ENCODE results near the gene SIRT7.

The SIRT7 gene

DNA sequence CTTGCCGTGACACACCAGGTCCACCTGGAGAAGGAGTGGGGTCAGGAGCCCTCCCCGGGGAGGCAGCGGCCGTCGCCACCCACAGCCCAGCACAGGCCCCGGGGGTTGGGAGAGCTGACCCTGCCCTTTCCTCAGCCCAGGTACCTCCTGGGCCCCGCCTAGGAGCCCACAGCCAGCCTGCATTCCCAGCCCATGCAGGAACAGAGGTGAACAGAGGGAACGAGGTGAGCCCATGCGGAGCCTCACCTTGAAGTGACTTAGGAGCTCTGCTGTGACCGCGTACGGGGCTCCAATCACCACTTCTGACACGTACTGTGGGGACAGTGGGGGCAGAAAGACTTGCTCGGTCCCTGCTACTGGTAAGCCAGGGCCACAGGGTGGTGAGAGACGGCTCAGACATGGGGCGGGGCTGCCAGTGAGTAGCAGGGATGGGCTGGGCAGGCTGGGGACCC, 12.5 kb downstream of the SIRT7 start:
- DNase-seq (ENCODE audit: low spot score): no peak

DNA sequence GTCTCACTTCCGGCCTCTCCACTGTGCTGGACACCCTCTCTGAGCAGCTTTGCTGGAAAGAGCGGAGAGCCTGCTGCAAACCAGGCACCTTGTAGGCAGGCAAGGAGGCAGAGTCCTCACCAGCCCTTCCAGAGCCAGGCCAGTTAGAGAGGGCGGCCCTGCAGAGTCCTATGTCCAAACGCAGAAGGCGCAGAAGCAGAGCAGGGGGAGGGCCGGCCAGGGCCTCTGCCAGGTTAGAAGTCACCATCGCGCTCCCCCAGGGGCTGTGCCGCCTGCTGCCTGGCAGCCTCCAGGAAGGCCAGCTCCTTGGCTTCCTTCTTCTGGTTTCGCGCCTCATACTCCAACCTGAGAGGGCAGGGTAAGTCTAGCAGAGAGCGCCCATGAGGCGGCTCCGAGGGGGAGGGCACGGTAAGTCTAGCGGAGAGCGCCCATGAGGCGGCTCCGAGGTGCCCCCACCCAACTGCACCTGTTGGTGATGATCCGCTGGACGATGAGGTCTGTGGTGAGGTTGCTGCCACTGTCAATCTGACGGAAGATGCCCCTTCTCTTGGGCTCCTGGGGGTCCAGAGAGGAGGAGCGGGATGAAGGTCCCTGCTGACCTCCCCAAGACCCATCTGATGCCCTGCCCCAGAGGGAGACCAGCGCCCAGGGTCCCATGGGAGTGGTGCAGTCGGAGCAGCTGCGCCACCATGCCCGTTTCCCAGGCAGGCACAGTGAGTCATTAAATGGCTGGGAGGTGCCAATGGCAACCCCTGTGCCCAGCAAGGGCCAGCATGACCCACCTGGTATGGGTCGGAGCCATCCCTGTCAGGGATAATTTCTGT, 13.2 kb downstream of the SIRT7 start:
- no peak for DNase-seq (ENCODE audit: low spot score)

DNA sequence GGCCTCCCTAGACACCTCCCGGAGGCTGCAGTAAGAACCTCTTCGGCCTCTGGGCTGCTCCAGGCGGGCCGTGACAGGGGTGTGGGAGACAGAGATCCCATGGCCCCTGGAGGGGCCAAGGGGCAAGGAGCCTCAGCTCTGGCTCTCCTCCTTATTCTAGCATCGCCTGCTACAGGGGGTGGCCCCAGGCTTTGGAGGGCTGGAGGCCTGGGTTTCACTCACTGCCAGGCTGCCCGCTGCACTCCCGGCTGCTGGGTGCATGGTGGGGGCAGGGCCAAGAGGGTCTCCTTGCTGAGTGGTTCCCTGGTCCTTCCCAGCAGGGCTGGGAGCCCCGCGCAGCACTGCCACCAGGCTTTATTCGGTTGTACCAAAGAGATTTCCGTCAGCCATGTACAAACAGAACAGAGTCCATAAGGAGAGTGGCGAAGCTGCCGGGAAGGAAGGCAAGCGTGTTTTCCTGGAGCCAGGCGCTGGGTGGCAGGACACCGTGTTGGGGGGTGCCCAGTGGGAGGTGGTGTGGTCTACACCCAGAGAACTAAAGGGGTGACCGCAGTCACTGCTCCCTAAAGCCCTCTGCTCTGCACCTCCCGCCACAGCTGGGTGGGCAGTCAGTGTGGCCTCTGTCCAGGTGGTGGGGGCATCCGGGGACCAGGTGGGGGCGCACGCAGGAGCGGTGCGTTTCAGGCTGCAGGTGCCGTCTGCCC, 13.9 kb downstream of the SIRT7 start:
- DNase-seq (ENCODE audit: low spot score): no peak

DNA sequence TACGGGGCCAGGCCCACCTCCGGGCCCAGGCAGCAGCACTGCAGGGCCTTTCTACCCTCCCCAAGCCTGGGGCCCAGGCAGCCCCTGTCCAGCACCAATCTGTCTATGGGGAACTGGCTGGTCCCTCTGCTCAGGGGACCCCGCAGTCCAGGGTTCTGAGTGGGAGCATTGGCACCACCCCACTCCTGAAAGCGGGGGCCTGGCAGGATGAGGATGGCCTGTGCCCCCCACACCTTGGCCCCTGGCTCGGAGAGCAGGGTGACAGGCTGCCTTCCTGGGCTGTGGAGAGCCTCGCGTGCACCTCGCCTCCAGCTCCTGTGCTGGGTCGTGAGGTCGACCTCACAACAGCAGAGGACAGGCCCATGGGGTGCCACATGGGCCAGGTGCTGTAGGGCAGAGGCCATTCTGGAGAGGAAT, 14.6 kb downstream of the SIRT7 start:
- no peak for DNase-seq (ENCODE audit: low spot score)

DNA sequence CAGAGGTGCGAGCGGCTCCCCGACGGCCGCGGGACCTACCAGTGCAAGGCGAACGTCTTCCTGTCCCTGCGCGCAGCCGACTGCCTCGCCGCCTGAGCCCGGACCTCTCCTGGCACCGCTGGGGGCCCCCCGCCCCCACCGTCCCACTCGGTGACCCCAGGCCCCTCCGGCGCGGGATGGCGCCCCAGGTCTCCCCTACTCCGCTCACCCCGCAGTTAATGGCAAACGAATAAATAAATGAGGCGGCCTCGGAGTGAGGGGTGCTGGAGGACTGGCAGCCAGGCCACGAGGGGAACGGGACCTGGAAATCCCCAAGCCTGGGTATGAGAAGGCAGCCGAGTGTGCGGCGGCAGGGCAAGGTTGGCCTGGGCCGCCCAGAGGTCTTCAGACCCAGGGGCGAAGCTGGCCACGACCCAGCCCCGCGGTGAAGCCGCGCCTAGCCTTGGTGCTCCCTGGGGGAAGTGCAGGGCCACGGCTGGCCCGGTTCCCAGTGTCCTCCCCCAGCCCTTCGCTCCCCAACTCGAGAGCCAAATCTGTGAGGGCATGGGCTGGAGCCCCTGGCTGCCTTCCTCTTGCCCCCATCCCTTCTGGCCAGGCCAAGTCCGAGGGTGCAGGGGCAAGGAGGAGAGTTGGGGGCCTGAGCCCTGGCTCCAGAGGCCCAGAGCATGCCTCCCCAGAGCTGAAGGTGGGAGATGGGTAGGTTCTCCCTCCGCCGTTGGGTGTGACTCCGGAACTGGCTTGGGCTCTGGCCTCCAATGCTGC, 15.1 kb downstream of the SIRT7 start:
- no peak for DNase-seq (ENCODE audit: low spot score)

DNA sequence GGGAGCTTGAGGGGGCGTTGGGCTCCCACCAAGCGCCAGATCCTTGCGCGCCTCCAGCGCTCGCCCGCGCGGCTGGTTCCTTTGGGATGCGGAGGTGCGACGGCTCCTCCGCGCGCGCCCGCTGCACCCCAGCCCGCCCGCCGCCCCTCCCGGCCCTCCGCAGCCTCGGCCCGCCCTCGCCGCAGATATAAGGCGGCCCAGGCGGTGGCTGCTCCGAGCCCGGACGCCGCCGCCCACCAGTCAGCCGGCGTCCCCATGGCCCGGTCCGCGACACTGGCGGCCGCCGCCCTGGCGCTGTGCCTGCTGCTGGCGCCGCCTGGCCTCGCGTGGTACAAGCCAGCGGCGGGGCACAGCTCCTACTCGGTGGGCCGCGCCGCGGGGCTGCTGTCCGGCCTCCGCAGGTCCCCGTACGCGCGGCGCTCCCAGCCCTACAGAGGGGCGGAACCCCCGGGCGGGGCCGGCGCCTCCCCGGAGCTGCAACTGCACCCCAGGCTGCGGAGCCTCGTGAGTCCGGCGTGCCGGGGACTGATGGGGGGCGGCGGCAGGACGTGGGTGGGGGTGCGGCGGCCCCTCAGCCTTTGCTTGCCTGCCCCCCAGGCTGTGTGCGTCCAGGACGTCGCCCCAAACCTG, 15.8 kb downstream of the SIRT7 start, which contains the start of gene NPB:
Gene NPB (plus strand): TSS at position 216 of the 630 bp plus-strand sequence. CDS start 40 bp downstream, at position 256.
- no peak for DNase-seq (ENCODE audit: low spot score)

DNA sequence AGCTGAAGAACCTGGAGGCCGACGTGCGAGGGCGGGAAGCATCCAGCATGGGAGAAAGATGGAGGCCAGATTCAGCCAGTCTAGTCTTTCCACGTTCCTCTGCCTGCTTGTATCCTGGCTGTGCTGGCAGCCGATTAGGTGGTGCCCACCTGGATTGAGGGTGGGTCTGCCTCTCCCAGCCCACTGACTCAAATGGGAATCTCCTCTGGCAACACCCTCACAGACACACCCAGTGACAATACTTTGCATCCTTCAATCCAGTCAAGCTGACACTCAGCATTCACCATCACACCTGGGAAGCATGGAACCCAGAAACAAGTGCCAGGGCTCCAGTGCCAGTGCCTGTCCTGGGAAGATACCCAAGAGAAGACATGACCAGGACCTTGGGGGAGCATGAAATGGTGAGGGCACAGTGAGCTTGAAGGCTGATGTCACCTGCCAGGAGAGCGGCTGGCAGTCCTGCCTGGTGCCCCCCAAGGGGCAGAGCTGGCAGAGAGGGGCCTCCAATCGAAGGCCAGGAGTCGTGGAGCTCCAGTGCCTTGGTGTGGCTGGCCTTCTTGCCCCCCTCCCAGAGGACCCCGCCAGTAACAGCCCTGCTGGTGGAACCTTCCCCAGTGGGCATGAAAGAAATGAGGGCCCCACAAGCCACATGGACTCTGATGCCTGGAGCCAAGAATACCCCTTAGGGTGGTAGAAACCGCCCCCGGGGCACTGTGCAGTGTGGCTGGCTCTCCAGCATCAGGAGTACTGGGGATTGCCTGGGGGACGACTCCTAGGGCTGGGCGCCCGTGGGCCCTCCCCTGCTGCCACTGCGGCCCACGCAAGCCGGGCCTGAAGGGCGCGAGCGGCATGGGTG, 16.6 kb downstream of the SIRT7 start:
- no peak for DNase-seq (ENCODE audit: low spot score)

DNA sequence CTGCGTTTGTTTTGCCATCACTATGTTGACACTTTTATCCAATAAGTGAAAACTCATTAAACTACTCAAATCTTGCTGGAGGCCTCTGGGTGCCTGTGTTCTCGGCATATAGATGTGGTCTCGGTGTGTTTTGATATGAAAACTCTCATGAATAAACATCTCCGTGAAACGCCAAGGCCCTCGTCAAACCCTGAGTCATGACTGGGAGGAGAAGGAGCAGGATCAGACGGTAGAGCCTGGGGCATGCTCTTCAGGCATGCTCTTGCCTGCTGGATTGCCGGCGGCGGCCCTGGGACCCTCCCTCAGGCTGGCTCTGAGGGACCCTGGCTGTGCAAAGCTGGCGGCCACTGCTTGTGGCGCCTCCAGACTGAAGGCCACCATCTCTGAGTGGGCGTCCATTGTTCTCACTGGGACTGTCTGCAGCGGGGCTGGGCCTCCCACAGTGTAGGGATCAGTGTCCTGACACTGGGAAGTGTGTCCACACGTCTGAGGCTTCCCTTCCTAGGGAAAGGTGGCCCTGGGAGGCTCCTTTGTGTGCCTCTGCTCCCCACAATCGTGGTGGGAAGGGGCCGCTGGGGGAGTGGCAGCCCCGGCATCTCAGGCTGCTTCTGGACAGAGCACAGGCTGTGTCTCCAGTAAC, 17.7 kb downstream of the SIRT7 start:
- DNase-seq (ENCODE audit: low spot score): no peak

DNA sequence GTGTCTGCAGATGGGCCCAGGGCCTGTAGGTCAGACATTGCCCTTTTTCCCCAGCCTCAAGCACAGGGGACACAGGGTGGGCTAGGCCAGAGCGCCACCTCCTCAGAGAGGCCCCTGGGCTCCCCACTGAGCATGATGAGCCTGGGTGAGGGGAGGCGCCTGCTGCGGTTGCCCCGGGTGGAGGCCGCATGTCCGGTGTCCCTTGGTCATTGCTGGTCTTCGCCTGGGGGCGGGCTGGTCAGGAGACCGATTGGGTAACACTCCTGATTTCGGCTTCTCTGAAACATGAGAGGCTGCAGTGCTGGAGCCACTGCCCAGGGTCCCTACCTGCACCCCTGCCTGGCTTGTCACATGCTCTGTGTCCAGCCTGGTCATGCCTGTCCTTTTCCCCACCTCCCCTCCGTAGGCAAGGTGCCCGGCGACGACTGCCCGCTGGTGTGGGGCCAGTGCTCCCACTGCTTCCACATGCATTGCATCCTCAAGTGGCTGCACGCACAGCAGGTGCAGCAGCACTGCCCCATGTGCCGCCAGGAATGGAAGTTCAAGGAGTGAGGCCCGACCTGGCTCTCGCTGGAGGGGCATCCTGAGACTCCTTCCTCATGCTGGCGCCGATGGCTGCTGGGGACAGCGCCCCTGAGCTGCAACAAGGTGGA, 18.3 kb downstream of the SIRT7 start:
- no peak for DNase-seq (ENCODE audit: low spot score)

DNA sequence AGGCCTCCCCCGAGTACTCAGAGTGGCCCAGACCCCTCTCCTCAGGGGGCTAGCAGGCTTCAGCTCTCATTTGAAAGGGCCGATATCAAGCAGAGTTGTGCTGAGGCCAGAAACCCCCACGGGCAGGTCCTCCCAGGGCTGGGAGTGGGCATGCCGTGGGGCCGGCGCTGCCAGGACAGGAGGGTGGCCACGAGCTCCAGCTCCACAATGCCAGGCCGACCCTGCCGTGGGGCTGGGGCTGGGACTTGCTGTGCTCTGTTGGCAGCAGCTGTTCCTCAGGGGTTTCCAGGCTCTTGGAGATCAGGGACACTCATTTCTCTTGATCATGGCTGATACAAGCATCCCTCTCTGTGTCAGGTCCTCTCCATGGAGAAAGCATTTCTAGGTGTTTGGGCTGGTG, 19.1 kb downstream of the SIRT7 start:
- DNase-seq (ENCODE audit: low spot score): no peak

DNA sequence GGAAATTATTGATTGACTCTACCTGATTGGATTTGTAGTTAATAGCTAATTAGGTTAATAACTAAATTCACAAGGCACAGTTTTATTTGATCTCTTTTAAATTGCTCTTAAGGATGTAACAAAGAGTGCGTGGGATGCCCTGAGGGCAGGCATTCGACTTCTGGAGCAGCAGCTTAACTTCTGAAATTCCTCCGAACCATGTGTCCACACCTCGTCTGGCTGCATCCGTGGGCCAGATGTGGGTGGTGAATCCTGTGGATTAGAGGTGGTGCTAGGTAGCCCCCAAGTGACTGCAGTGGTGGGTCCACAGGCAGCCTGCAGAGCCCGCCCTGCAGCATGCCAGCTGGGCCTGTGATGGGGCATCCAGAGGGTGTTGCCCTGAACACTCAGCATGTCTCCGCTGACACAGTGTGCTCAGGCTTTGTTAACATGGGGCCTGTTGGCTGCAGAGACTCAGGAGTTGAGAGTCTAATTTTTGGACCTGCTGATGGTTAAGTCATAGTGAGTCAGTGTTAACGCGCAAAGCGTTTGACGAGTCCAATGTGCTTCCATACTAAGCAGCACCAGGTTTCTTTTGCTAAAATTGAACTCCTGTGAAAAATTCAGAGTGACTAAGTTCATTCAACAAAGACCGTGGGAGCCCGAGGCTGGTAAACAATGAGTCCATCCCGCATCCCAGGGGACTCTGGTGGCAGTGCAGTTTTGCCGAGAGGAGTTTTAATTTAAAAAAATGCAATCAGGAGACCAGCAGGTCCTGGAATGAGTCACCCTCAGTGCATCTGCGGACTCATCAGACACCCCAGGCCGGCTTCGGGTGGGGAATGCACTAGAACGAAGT, 19.7 kb downstream of the SIRT7 start:
- no peak for DNase-seq (ENCODE audit: low spot score)

DNA sequence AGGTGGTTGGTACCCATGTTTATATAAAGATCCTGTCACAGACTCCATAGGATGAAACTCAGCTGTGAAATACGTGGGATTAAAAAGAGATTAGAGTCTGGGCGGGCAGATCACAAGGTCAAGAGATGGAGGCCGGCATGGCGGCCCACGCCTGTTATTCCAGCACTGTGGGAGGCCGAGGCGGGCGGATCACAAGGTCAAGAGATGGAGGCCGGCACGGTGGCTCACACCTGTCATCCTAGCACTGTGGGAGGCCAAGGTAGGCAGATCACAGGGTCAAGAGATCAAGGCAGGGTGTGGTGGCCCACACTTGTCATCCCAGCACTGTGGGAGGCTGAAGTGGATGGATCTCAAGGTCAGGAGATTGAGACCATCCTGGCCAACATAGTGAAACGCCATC, 22.6 kb downstream of the SIRT7 start:
- no peak for DNase-seq (ENCODE audit: low spot score)

DNA sequence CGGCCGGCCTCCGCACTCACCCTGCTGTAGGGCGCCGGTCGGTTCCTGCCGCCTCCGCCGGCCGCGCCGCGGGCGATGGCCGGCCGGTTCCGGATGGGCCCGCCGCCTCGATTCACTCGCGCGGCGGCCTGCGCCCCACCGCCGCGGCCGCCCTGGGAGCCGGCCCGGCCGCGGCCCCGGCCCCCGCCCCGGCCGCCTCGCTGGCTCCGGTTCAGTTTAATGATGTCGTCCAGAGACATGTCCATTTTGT, 26.7 kb downstream of the SIRT7 start:
- DNase-seq (ENCODE audit: low spot score): no peak

DNA sequence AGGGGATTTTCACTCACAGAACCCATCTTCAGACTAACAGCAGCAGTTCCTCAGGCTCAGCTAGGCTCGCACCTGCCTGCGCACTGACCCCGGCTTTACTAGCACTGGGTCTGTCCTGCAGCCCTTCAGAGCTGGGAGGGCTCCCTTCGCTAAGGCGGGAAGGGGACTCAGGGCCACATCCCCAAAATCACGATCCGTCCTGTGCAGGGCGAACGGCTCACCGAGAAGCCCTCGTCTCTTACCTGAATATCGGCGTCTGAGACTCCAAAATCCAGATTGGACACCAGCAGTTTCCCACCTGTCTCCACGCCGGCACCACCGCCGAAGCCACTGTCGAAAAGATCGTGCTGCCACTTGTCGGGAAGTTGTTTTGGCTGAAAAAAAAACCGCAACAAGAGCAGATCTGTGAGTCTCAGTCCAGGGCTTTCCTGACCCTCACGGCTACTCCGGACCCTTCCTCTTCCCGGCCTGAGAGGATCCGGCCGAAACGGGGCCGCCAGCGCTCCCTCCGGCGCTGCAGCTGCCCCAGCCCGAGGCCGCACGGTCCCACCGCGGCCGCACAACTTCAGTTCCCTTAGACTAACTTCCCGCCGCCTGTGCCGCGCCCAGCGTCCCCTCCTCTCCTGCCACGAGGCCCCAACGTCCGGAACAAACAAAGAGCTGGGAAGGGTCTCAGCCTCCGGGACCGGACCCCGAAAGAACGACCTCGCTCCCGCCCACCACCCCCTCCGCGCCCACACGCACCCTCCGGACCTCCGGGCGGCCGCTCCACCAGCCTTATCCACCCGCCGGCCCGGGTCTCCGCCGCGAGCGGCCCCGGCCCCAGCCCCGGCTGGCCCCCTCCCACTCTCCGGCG, 27.3 kb downstream of the SIRT7 start:
- no peak for DNase-seq (ENCODE audit: low spot score)

DNA sequence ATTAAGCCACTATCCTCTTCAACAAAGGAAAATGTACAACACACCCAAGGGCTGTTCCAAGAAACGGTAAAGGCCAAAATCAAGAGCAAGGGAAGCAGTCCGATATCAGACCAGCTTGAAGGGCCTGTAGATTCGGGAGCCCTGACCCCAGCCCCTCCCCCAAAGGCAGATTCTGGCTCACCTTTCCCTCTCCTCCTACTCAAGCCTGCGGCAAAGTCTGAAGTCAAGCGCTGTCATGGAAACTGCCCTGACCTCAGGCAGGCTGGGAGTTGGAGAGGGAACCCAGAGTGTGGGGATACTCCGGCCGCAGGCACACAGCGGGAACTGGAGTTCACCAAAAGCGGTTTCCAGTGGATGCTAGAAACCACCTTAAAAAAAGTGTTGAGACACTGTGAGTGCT, 28.4 kb downstream of the SIRT7 start:
- DNase-seq (ENCODE audit: low spot score): no peak

DNA sequence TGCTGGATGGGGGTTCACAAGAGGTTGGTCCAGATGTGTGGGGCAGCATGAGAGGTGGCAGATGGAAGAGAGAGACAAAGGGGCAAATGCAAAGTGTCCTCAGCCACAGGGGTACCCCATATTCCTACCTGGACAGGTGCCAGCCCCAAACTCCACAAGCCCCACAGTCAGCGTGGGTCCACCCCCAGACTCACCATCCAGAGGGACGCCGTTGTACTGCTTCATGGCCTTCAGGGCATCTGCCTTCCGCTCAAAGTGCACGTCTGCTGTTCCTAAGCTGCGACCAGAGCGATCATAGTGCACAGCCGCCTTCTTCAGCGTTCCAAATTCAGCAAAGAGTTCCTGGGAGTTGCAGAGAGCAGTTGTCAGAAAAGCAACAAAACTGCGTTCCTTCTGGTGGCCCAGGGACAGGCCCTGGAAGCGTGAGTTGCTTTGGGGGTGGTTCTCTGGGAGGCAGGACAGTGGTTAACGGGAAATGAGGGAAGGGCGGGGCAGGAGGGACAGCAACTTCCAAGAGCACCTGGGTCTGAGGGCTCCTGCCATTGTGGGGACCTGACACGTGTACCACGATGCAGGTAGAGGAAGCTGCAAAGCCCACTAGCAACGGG, 28.9 kb downstream of the SIRT7 start:
- no peak for DNase-seq (ENCODE audit: low spot score)

DNA sequence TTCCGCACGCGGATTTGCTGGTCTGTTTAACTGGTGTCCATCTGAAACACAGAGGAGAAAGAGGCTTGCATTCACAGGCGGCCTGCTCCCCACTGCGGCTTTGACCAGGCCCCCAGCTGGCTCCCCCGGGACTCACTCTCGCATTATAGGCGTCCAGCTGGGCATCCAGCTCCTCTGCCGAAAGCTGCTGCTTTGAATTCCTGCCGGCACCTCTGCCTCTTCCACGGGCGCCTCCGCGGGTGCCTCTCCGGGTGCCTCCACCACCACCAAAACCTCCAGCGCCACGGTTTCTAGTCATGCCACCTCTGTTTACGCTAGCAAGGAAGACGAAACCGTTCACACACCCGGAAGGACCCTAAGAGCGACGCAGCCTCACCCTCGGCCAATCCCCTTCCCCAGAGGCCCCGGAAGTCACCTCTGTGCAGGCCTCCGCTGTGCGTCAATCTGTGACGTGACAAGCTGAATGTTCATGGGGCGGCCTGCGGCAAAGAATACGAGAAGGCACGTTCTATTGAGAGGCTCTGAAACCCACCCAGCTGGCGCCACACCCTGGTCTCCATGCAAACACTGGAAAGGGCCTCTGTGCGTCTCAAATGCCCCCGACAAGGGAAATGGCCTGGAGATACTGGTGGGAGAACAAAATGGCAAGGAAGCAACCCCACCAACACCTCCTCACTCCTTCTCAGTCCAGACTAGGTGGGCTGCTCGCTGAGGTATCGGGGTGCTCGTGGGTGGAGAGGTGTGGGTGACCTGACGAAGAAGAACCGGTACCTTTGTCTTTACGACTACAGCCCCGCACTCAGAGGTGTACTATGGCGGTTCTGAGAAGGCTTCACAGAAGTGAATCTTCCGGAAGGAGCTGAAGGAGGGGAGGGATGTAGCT, 29.6 kb downstream of the SIRT7 start:
- DNase-seq (ENCODE audit: low spot score): no peak
